Activated T-cell treated with anti-CD3 and anti-CD28 coated beads for 1 hour (primary cell): ENCODE data around the gene EEPD1.

Source experiments
- DNase-seq: peaks from one replicate; pipeline ENCODE4 v3.0.0-alpha.2; 2020; ENCODE audit warnings: low read depth

EEPD1 gene

GRCh38 chr7:36299223-36299774, 146.2 kb downstream of the EEPD1 start:
- no peak for DNase-seq

- DNase-seq: no peak
Observed at GRCh38 chr7:36299823-36300341, 146.8 kb downstream of the EEPD1 start.

- no peak for DNase-seq
Observed at GRCh38 chr7:36300696-36301350, 147.8 kb downstream of the EEPD1 start.

GRCh38 chr7:36301914-36302771, 149.1 kb downstream of the EEPD1 start:
- DNase-seq: no peak

GRCh38 chr7:36303202-36304098, 150.4 kb downstream of the EEPD1 start:
- DNase-seq: no peak

- DNase-seq: no peak
Observed at GRCh38 chr7:36304099-36304425, 151.0 kb downstream of the EEPD1 start.

GRCh38 chr7:36305226-36305625, 152.2 kb downstream of the EEPD1 start:
- no peak for DNase-seq

GRCh38 chr7:36305648-36306047, 152.6 kb downstream of the EEPD1 start:
- DNase-seq: no peak

- no peak for DNase-seq
Observed at GRCh38 chr7:36306222-36306621, 153.2 kb downstream of the EEPD1 start.

GRCh38 chr7:36306722-36307121, 153.7 kb downstream of the EEPD1 start:
- DNase-seq: no peak

GRCh38 chr7:36308031-36308430, 155.0 kb downstream of the EEPD1 start:
- no peak for DNase-seq

- DNase-seq: no peak
Observed at GRCh38 chr7:36309301-36309700, 156.2 kb downstream of the EEPD1 start.

GRCh38 chr7:36309716-36310115, 156.7 kb downstream of the EEPD1 start:
- no peak for DNase-seq

- DNase-seq: no peak
Observed at GRCh38 chr7:36310897-36311296, 157.8 kb downstream of the EEPD1 start.

- DNase-seq: no peak
Observed at GRCh38 chr7:36311539-36311938, 158.5 kb downstream of the EEPD1 start.

- no peak for DNase-seq
Observed at GRCh38 chr7:36312064-36312914, 159.2 kb downstream of the EEPD1 start.

GRCh38 chr7:36312915-36313334, 159.9 kb downstream of the EEPD1 start:
- DNase-seq: no peak

GRCh38 chr7:36313607-36314006, 160.6 kb downstream of the EEPD1 start:
- DNase-seq: no peak

GRCh38 chr7:36314491-36314890, 161.4 kb downstream of the EEPD1 start:
- no peak for DNase-seq

- DNase-seq: no peak
Observed at GRCh38 chr7:36315309-36315944, 162.4 kb downstream of the EEPD1 start.

- DNase-seq: no peak
Observed at GRCh38 chr7:36316319-36316718, 163.3 kb downstream of the EEPD1 start.
